WTC11 (cell line): Measurements from ENCODE around the gene ZNF512B.

ENCODE experiments used
- CTCF ChIP-seq: fragments of 200-600 bp; IDR thresholded peaks from 2 replicates; pipeline ENCODE4 v1.8.0; 2022; ENCODE audit warnings: antibody characterized with exemption
- JUN ChIP-seq: sonication (generic); formaldehyde crosslinking; IDR thresholded peaks from 2 replicates; pipeline ENCODE4 v1.8.0; 2023; ENCODE audit warnings: mild to moderate bottlenecking, missing genetic modification reagents
- TEAD1 ChIP-seq: sonication (generic); formaldehyde crosslinking; IDR thresholded peaks from 2 replicates; pipeline ENCODE4 v1.8.0; 2022; ENCODE audit warnings: mild to moderate bottlenecking, missing genetic modification reagents
- ZNF232 ChIP-seq: sonication (generic); formaldehyde crosslinking; IDR thresholded peaks from 2 replicates; pipeline ENCODE4 v1.8.0; 2022; ENCODE audit warnings: mild to moderate bottlenecking, missing genetic modification reagents
- TF ChIP-seq, protein P1 (sequence below): sonication (generic); formaldehyde crosslinking; IDR thresholded peaks from 2 replicates; pipeline ENCODE4 v1.8.1; 2022; ENCODE audit warnings: low read depth, mild to moderate bottlenecking, moderate library complexity, missing genetic modification reagents, borderline replicate concordance
- TF ChIP-seq, protein P2 (sequence below): sonication (generic); formaldehyde crosslinking; IDR thresholded peaks from 2 replicates; pipeline ENCODE4 v1.8.0; 2023; ENCODE audit warnings: mild to moderate bottlenecking, missing genetic modification reagents

DNA sequence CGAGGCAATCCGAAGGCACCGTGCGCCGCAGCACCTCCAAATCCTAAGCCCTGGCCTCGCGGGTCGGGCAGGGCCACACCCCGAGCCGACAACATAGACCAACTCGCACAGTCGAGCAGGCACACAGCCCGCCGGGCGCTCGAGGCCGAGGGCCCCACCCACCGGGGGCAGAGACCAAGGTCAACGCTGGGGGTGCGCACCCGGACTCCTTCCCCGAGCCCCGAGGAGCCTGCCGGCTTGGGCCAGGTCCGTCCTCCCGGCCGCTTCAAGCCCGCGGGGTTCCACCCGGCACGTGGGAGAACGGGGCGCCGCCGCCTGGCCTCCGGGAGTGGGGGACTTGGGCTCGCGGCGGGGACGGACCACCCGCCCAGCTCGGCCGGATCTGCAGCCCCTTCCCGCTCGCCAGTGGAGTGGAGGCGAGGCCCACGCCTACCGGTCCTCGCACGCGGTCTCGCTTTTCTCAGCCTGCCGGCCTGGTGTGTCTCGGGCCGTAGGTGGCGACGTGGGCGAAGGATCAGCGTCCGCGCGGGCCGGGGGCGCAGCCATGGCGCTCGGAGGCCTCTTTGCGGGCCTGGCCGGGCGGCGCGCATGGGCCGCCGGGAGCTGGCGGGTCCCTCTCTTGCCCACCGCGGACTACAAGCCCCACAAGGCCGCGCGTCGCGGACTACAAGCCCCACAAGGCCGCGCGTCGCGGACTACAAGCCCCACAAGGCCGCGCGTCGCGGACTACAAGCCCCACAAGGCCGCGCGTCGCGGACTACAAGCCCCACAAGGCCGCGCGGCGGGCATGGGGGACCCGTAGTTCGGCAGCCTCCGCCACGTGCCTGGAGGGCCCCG is 13.7 kb downstream of the ZNF512B start, which contains the start of gene UCKL1:
- TF ChIP-seq TEAD1, result no peak
- peak; percentile 48; the same call in 1 of the 2 replicates for TF ChIP-seq JUN (CRISPR knock-in tag)
- no peak for TF ChIP-seq CTCF
- no peak for TF ChIP-seq ZNF232
- TF ChIP-seq, protein P1, sequence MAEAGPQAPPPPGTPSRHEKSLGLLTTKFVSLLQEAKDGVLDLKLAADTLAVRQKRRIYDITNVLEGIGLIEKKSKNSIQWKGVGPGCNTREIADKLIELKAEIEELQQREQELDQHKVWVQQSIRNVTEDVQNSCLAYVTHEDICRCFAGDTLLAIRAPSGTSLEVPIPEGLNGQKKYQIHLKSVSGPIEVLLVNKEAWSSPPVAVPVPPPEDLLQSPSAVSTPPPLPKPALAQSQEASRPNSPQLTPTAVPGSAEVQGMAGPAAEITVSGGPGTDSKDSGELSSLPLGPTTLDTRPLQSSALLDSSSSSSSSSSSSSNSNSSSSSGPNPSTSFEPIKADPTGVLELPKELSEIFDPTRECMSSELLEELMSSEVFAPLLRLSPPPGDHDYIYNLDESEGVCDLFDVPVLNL, result peak; percentile 76; the same call in 1 of the 2 replicates
- TF ChIP-seq, protein P2, sequence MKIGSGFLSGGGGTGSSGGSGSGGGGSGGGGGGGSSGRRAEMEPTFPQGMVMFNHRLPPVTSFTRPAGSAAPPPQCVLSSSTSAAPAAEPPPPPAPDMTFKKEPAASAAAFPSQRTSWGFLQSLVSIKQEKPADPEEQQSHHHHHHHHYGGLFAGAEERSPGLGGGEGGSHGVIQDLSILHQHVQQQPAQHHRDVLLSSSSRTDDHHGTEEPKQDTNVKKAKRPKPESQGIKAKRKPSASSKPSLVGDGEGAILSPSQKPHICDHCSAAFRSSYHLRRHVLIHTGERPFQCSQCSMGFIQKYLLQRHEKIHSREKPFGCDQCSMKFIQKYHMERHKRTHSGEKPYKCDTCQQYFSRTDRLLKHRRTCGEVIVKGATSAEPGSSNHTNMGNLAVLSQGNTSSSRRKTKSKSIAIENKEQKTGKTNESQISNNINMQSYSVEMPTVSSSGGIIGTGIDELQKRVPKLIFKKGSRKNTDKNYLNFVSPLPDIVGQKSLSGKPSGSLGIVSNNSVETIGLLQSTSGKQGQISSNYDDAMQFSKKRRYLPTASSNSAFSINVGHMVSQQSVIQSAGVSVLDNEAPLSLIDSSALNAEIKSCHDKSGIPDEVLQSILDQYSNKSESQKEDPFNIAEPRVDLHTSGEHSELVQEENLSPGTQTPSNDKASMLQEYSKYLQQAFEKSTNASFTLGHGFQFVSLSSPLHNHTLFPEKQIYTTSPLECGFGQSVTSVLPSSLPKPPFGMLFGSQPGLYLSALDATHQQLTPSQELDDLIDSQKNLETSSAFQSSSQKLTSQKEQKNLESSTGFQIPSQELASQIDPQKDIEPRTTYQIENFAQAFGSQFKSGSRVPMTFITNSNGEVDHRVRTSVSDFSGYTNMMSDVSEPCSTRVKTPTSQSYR (CRISPR knock-in tag), result no peak
